ENCODE results near the gene MAGI2. TPM values are rescaled to one million over a fixed set of nuclear protein-coding genes. Genes with fewer than 3 reads are reported as not detected.
A peak's percentile ranks its signal among the peaks of the same experiment; 100 is the strongest.

MAGI2 gene
- total and polyA plus RNA-seq, 2 experiments from 2014 or later = 3.5 to 4.1 TPM

DNA sequence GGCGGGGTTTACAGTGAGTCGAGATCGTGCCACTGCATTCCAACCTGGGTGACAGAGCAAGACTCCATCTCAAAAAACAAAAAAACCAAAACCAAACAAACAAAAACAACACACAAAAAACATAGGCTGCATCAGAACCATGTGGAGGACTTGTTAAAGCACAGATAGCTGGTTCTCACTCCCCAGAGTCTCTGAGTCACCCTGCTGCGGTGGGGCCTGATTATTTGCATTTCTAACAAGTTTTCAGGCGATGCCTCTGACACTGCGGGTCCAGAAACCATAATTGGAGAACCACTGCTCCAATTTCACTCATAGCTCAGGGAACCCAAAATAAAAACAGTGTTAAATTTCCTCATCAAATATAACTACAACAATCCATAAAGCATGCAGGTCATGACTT is 816.7 kb downstream of the MAGI2 start:
- no peak for DNase-seq
- H3K79me2 ChIP-seq (ENCODE audit: insufficient read depth) = no peaks in the 10 kb centered on the region
- WGBS, 2 experiments (ENCODE audit: low coverage in 1 of 2, low lambda C conversion rate in 2 of 2, missing lambda C conversion rate in 2 of 2) = 96 to 98% methylated on average over 6 of the region's 6 CpGs

DNA sequence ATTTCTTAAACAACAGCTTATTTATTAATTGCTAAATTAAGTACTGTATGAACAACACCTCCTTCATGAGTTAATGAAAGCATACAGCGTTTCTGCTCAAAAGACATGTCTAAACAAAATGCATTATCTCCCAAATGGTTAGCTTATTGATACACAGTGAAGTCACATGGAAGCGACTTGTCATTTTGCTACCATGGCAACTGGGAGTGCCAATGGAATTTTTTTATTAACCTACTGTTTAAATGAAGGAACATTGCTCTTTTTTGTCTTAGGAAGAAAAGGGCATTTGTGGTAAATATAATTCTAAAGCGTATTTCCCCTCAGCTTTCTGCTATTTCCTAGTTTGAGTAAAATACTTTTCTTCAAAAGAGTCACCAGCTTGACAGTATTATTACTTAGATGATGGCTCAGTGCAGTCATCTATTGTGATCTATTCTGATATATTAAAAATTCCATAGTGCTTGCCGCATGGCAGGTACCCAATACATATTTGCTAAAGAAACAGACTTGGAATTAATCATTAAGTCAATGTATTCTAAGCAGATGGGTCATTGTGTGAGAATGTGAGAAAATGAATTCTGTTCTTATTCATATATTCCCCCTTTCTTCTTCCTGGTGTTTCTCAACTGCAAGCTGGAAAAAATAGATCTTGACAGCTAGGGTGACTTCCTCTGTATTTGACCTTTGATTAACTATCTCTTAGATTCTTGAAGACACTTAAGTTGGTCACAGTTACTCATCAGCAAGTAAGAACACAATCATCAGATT is 818.3 kb downstream of the MAGI2 start:
- in situ Hi-C loops (cut with MboI) = no loop called here
- H3K4me1 ChIP-seq (ENCODE audit: insufficient read depth) = peaks cover 18% of the 10 kb centered on the region
- 70 to 77% methylated on average over 4 of the region's 4 CpGs for WGBS, 2 experiments (ENCODE audit: low coverage in 1 of 2, low lambda C conversion rate in 2 of 2, missing lambda C conversion rate in 2 of 2)
- no peaks in the 10 kb centered on the region for H3K79me2 ChIP-seq (ENCODE audit: insufficient read depth)
- H3K9me2 ChIP-seq (ENCODE audit: insufficient read depth) = no peaks in the 10 kb centered on the region
- no peak overlapping the region for H3K4me3 ChIP-seq
- H4K20me1 ChIP-seq (ENCODE audit: insufficient read depth) = no peaks in the 10 kb centered on the region
- H3K9me3 ChIP-seq (ENCODE audit: low read depth) = no peaks in the 10 kb centered on the region
- DNase-seq = peak; percentile 25
- H3K27ac ChIP-seq = no peak overlapping the region
- H3K27me3 ChIP-seq (replicated peaks; ENCODE audit: insufficient read depth) = no peaks in the 10 kb centered on the region
- TF ChIP-seq EZH2 (IDR thresholded peaks at IDR 0.05; ENCODE audit: insufficient read depth, poor library complexity, severe bottlenecking) = no peak
- TF ChIP-seq EZH2phosphoT487 (IDR thresholded peaks at IDR 0.05; ENCODE audit: insufficient read depth, low read depth) = no peak
- H3K4me2 ChIP-seq (ENCODE audit: unreplicated experiment) = peak overlapping the region; percentile 6
- peaks cover 4% of the 10 kb centered on the region; the same call in 1 of the 2 replicates for H3F3A ChIP-seq (ENCODE audit: insufficient read depth)
- H3K36me3 ChIP-seq (ENCODE audit: low read depth) = no peaks in the 10 kb centered on the region
- H2AFZ ChIP-seq = no peak overlapping the region
- no peak overlapping the region for H3K9ac ChIP-seq

More for the DNA sequence above, 816.7 kb downstream of the MAGI2 start:
- Histone ChIP-seq H3K4me1 (ENCODE audit: insufficient read depth) (peaks cover 19% of the 10 kb centered on the region), H3K9me2 (ENCODE audit: insufficient read depth) (no peaks in the 10 kb centered on the region), H3K27me3 (replicated peaks; ENCODE audit: insufficient read depth) (no peaks in the 10 kb centered on the region), H3K9ac (no peak overlapping the region), H3K4me2 (ENCODE audit: unreplicated experiment) (no peak overlapping the region), H3K4me3 (no peak overlapping the region), H2AFZ (no peak overlapping the region), H4K20me1 (ENCODE audit: insufficient read depth) (no peaks in the 10 kb centered on the region), H3K36me3 (ENCODE audit: low read depth) (no peaks in the 10 kb centered on the region), H3K27ac (no peak overlapping the region), H3F3A (ENCODE audit: insufficient read depth) (peaks cover 4% of the 10 kb centered on the region; the same call in 1 of the 2 replicates), H3K9me3 (ENCODE audit: low read depth) (no peaks in the 10 kb centered on the region)
- TF ChIP-seq EZH2phosphoT487 (IDR thresholded peaks at IDR 0.05; ENCODE audit: insufficient read depth, low read depth) = no peak
- no peak for TF ChIP-seq EZH2 (IDR thresholded peaks at IDR 0.05; ENCODE audit: insufficient read depth, poor library complexity, severe bottlenecking)
- in situ Hi-C loops (cut with MboI) = no loop called here

DNA sequence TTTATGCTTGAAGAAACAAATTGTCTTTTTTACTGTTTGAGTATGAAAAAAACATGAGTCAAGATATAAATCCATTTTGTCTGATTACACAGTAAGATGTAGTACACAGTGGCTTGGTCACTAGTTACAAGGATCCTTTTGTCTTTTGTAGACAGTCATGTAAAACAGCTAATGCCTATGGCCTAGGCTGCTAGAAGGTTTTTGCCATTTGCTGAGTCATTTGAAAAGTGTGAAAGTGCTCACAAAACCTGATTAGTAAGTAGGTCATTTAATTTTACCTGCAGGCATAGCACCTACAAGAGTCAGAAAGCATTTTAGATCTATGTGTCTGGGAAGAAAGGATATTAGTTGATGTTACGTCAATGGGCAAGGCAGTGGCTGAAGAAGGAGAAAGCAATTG is 819.4 kb downstream of the MAGI2 start:
- in situ Hi-C loops (cut with MboI) = no loop called here
- no peak for DNase-seq
- Histone ChIP-seq H3K4me2 (ENCODE audit: unreplicated experiment) (no peak overlapping the region), H4K20me1 (ENCODE audit: insufficient read depth) (no peaks in the 10 kb centered on the region), H3K4me1 (ENCODE audit: insufficient read depth) (peaks cover 10% of the 10 kb centered on the region), H3K79me2 (ENCODE audit: insufficient read depth) (no peaks in the 10 kb centered on the region), H3K27me3 (replicated peaks; ENCODE audit: insufficient read depth) (no peaks in the 10 kb centered on the region), H3F3A (ENCODE audit: insufficient read depth) (peaks cover 4% of the 10 kb centered on the region; the same call in 1 of the 2 replicates), H3K36me3 (ENCODE audit: low read depth) (no peaks in the 10 kb centered on the region), H2AFZ (no peak overlapping the region), H3K9ac (no peak overlapping the region), H3K4me3 (no peak overlapping the region), H3K9me3 (ENCODE audit: low read depth) (no peaks in the 10 kb centered on the region), H3K9me2 (ENCODE audit: insufficient read depth) (no peaks in the 10 kb centered on the region), H3K27ac (no peak overlapping the region)
- TF ChIP-seq EZH2 (IDR thresholded peaks at IDR 0.05; ENCODE audit: insufficient read depth, poor library complexity, severe bottlenecking) (no peak), EZH2phosphoT487 (IDR thresholded peaks at IDR 0.05; ENCODE audit: insufficient read depth, low read depth) (no peak)
- WGBS, 2 experiments (ENCODE audit: low coverage in 1 of 2, low lambda C conversion rate in 2 of 2, missing lambda C conversion rate in 2 of 2) = 98 to 100% methylated on average over 1 of the region's 1 CpG

DNA sequence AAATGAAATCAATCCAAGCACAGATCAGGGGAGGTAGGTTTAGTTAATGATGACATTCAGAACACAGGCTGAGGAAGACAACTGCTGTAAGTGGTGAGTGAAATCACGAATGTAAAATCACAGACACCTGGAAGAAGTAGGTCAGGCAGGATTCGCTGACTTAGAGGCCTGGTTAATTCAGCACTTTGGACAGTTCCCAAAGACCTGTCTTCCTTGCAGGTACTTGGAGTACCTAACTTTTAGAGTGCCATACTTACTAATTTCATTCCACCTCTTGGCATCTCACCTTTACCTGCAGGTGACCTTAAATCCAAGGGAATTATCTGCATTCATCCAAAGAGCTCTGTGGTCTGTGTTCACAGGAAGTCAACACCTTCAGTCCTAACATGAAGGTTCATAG is 832.5 kb downstream of the MAGI2 start:
- H3K27me3 ChIP-seq (replicated peaks; ENCODE audit: insufficient read depth) = no peaks in the 10 kb centered on the region
- no peaks in the 10 kb centered on the region for H3F3A ChIP-seq (ENCODE audit: insufficient read depth)
- H3K27ac ChIP-seq = no peak overlapping the region
- in situ Hi-C loops (cut with MboI) = no loop called here
- no peak overlapping the region for H3K4me2 ChIP-seq (ENCODE audit: unreplicated experiment)
- H4K20me1 ChIP-seq (ENCODE audit: insufficient read depth) = no peaks in the 10 kb centered on the region
- WGBS, 2 experiments (ENCODE audit: low coverage in 1 of 2, low lambda C conversion rate in 2 of 2, missing lambda C conversion rate in 2 of 2) = 43 to 51% methylated on average over 2 of the region's 2 CpGs
- H3K4me1 ChIP-seq (ENCODE audit: insufficient read depth) = no peaks in the 10 kb centered on the region
- H3K9me3 ChIP-seq (ENCODE audit: low read depth) = no peaks in the 10 kb centered on the region
- no peak overlapping the region for H2AFZ ChIP-seq
- H3K9me2 ChIP-seq (ENCODE audit: insufficient read depth) = no peaks in the 10 kb centered on the region
- no peaks in the 10 kb centered on the region for H3K36me3 ChIP-seq (ENCODE audit: low read depth)
- no peak overlapping the region for H3K9ac ChIP-seq
- H3K4me3 ChIP-seq = no peak overlapping the region
- no peak for DNase-seq
- TF ChIP-seq EZH2 (IDR thresholded peaks at IDR 0.05; ENCODE audit: insufficient read depth, poor library complexity, severe bottlenecking) (no peak), EZH2phosphoT487 (IDR thresholded peaks at IDR 0.05; ENCODE audit: insufficient read depth, low read depth) (no peak)
- no peaks in the 10 kb centered on the region for H3K79me2 ChIP-seq (ENCODE audit: insufficient read depth)
